GM19468 (cell line): Measurements from ENCODE around the gene TMEFF2.

Source experiments
- ATAC-seq: cut with Tn5 transposase; IDR thresholded peaks from one replicate; pipeline ENCODE4 v1.9.1; 2021; ENCODE audit warnings: mild to moderate bottlenecking, moderate library complexity, moderate number of reproducible peaks; ENCODE audit not compliant: unreplicated experiment; ENCODE audit errors: extremely low read depth

TMEFF2 gene

GRCh38 chr2:191983186-191983585 lies 211.5 kb downstream of the TMEFF2 start:
- no peak for ATAC-seq

- no peak for ATAC-seq
Observed at GRCh38 chr2:191981706-191982105, 213.0 kb downstream of the TMEFF2 start.

DNA sequence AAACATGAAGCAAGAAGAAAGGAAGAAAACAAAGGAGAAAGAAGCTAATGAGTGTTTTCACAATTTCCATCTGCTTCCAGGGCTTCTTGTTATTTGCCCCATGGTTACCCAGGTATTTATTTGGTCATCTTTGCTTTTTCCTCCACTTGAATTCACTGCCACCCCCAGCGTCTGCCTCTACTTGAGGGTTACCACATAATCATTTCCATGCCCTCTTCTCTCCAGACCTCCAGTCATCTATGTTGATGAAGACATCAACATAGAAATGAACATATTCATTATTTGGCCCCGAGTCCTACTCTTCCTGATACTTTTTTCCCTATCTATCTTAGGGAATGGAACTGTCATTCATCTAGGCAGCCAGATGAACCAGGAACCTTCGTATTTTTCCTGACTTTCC lies 214.2 kb downstream of the TMEFF2 start:
- no peak for ATAC-seq

- ATAC-seq: no peak
Observed at GRCh38 chr2:191979221-191979730, 215.5 kb downstream of the TMEFF2 start.

GRCh38 chr2:191977754-191978153 lies 217.0 kb downstream of the TMEFF2 start:
- ATAC-seq: no peak

DNA sequence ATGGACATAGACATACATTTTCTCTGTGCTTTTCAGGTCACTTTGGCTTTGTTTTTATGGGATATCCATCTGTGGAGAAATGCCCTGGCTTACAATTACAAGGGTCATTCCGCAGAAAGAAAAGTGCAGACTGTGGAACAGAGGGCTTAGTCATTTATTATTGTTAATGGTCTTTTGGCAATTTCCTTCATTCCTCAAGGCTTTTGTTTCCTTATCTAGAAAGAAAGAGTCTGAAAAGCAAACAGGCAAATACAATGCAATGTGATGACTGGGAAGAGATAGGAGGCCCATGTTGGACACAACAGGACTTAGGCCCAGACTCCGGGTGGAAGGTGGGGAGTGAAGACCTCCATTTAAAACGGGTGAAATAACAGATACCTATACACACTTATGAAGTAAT lies 218.3 kb downstream of the TMEFF2 start:
- ATAC-seq: no peak

GRCh38 chr2:191974676-191975075 lies 220.1 kb downstream of the TMEFF2 start:
- no peak for ATAC-seq

DNA sequence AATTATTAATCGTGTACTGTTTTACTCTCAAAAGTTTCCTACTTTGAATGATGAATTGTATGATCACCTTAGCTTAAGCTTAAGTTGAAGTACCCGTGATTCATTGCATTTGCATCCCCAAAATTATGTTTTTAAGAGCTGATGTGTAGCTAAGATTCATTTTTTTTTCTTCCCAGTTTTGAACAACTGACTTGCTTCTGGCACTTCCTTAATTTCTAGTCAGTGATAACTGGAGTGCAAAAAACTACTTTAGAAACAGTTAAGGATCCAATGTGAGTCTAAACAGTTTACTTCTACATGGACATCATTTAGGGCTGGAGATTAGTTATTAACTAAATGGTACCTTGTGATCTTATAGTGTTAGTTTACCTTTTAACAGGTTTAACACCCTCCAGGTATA lies 223.9 kb downstream of the TMEFF2 start:
- ATAC-seq: no peak

- ATAC-seq: no peak
Observed at GRCh38 chr2:191968120-191968519, 226.6 kb downstream of the TMEFF2 start.

GRCh38 chr2:191965733-191966132 lies 229.0 kb downstream of the TMEFF2 start:
- ATAC-seq: no peak

- no peak for ATAC-seq
Observed at GRCh38 chr2:191961556-191961955, 233.2 kb downstream of the TMEFF2 start.

DNA sequence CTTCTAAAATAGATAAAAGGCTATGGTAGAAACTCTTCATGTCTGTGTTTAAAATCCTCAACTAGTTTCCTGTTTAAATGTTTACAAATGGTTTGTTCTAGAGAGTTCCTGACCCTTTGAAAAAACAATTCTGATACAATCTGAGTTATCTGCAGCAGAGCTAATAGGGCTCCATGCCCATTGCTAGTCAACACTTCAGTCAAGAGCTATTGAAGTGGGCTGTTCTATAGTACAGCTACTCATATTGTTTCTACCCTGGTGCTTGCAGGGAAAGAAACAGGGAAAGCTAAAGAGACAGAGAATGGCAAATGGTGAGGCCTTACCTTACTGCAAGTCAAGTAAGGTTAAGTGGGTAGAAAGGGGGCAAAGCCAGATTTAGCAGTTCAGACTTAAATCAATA lies 235.5 kb downstream of the TMEFF2 start:
- ATAC-seq: no peak

DNA sequence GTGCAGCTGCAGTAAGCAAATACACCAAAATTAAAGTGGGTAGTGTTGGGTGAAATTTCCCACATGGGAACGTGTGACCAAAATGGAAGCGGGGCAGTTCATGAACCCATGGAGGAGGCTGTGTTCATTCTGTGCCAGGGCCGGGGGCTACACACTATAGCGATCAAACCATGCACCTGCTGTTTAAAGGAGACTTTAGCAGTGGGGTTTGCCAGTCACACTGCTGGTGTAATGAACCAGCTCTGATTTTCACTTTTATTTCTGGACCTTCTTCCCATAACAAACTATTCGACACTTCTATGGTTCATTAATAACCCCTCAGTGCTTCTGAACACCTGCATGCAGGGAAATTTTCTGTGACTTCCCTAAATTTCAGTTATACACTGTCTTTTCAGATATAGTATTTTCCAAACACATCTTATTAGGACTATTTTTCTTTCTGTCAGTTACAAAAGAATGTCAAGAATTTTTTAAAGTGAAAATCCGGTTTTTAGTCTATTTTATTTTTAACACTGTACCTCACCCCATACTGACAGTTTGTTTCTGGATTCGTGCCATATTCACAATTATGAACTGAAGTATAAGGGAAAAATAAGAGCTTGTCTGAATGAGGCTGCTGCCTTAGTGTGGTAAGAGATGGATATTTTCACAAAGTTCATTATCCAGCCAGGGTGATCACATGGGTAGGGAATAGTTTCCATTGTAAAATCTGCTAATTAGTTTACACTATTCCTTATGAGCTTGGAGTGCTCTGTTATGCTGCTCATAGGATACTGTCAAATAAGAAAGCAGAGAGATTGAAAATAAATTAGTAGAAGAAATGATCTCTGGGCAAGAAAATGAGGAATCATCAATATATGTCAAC lies 236.5 kb downstream of the TMEFF2 start:
- ATAC-seq: no peak

- ATAC-seq: no peak
Observed at GRCh38 chr2:191954451-191954850, 240.3 kb downstream of the TMEFF2 start.

DNA sequence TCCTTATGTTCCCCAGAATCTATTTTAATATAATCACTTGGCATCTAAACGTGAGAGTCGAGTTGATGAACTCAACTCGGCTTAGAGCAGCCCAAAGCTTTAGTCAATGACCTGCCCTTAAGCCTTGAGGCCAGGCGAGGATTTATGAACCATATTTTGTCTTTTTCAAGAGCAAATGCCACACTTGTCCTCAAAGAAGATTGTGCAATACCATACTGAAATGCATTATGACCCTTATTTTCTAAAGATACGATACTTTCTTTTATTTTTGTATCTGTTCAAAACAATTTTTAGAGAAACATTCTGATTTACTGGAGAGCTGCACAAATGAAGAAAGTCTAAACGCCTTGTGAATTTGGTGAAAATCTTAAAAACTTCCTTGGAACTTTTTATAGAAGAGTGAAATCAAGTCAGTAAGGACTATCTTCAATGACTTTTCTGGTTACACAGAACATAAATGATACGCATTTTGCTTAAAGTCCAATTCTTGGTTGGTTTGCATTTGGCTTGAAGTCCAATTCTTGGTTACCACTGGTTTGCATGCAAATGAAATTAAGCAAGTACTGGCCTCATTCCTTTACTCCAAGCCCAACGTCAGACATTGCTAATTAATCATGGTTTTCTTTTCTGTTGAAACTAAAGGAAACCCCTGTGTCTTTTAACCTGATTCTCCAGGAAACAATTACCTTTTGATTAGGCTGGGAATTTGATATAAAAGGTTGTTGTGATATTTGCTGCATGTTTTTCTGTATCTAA lies 242.0 kb downstream of the TMEFF2 start:
- no peak for ATAC-seq

DNA sequence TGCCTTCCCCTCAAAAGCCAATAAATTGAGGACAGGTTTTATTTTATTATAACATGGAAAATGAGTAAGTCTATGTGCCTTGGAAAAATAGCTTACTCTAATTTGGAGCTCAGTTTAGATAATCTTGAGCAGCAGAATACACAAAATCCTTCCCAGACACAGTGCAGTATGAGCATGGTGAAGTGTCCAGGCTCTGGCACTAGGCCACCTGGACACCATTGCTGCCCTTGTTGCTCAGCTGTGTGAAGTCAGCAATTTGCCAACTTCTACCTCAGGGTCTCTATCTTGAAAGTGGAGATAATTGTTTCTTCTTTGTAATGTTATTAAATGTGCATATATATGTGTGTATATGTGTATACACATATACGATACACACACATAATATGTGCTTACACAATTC lies 242.9 kb downstream of the TMEFF2 start:
- no peak for ATAC-seq

- ATAC-seq: no peak
Observed at GRCh38 chr2:191951376-191951775, 243.4 kb downstream of the TMEFF2 start.

GRCh38 chr2:191950132-191950874 lies 244.4 kb downstream of the TMEFF2 start:
- ATAC-seq: no peak

- ATAC-seq: no peak
Observed at GRCh38 chr2:191947235-191947634, 247.5 kb downstream of the TMEFF2 start.

DNA sequence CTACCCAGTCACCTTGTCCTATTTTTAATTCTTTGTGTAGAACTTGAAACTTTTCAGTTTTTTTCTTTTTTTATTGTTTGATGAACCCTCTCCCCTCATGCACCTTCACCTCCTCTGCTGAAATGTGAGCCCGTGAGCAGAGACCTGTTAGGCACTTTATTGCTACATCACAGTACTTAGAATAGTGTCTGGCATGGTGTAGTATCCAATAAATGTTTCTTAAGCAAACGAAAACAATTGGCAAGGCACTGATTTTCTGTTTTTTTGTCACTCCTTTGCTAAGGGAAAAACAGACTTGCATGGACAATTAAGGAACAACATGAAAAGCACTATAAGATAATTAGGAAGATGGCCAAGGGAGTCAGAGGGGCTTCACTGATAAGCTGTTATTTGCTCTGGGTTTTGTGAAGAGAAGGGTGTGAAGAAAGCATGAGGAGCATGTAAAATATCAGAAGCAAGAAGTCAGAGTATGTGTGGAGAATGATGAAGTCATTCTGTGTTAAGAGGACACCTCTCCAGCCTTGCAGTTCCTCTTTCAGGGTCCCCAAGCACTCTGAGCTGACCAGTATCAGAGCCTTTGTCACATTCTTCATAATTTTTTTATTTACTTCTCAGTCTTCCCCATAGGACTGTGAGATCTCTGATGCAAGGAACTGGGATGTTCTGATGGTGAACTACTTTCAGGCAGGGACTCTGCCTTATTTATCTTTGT lies 248.1 kb downstream of the TMEFF2 start:
- ATAC-seq: no peak
